ENCODE data around the gene CD226. TPM values are rescaled to one million over a fixed set of nuclear protein-coding genes. Genes with fewer than 3 reads are reported as not detected.
"Not testable (repeated sequence)": the region's sequence is repeated elsewhere in the genome, so short reads cannot be mapped to it uniquely, and the experiment has no call there.

The CD226 gene
- total RNA-seq, 1 donor from 2014 or later = 0.82 TPM

DNA sequence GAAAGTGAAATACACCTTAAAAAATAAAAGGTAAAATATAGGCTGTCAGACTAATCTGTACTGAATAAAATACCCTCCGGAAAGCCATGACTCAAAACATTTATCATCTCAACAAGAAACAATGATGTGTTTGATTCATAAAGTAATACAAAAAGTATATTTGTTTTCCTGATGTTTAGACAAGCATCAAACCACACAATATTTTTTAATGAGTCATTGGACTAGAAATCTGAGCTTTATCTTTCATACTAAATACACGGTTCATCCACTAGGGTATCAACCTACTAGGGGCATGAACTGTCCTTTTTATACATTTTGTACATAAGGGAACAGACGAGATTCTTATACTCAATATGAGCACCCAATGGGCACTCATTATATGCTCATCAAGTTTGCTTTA, 31.3 kb downstream of the CD226 start:
- FAIRE-seq (no peak), DNase-seq (ENCODE audit: low spot score in 2 of 2) (no peak)

DNA sequence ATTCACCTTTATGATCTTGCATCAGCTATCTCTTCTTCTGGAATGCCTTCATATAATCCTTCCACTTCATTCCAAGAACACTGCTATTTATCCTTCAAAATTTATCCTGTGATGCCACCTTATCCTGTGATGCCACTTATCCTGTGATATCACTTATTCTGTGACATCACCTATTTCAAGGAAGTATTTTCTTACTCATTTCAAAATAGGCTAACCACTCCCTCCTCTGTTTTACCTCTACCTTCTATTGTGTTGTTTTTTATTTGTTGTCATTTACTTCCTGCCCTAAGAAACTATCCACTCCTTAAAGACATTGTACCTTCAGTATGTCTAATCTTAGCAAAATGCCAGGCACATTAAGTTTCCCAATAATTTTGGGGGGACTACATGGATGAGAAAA, 38.8 kb downstream of the CD226 start:
- DNase-seq (ENCODE audit: low spot score in 2 of 2) = no peak
- FAIRE-seq = no peak

DNA sequence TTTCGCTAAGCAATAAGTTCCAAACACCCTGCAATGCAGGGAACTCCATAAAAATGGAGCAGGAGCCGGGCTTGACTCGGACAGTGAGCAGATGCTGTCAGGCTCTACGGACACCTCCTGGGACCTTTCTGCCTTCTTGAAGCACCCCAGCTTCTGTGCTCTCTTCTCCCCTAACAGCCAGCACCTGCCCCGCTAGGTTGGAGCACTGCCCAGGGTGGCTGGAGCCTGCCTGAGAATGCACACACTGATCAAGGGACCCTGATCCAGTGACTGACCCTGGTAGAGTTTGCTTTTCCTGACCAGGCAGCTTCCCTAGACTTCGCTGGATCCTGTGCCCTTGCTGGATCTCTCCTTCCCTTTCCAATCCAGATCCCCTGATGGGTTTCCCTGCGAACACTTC, 40.9 kb downstream of the CD226 start:
- FAIRE-seq (no peak), DNase-seq (ENCODE audit: low spot score in 2 of 2) (no peak)

DNA sequence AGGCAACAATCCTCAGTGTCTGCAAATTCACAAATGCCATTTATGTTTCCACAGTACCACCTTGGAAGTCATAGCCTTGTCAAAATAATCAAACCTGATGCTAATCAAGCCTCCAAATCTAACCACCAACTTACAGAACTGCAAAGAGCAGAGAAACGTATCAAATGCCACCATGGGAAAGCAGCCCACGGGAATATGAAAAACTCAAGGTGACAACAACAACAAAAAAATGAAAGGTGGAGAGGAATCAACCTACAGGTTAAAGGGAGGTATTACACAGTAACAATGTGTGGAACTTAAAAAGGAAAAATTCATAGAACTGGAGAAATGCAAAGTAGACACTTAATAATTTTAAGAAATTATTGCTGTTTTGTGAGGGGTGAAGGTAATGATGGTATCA, 46.7 kb downstream of the CD226 start:
- FAIRE-seq = no peak
- DNase-seq (ENCODE audit: low spot score in 2 of 2) = no peak

DNA sequence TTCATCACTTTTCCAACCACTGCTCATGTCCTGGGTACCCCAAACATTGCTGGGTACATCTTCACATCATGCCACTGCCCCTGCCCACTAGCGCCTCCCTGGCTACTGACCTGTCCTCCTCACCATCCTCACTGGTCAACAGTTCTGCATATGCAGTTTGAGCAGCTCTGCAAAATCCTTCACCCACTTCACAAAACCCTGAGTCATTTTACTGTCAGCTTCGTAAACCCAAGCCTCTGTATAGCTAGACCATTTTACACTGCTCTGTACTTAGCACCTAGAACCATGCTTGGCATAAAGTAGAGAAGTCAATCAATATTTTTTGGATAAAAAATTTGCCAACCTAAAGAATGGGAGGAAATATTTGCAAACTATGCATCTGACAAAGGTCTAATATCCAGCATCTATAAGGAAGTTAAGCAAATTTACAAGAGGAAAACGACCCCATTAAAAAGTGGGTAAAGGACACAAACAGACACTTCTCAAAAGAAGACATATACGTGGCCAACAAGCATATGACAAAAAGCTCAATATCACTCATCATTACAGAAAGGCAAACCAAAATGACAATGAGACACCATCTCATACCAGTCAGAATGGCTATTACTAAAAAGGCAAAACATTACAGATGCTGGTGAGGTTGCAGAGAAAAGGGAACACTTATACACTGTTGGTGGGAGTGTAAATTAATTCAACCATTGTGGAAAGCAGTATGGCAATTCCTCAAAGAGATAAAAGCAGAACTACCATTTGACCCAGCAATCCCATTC, 48.3 kb downstream of the CD226 start:
- not testable (repeated sequence) for DNase-seq (ENCODE audit: low spot score in 2 of 2); FAIRE-seq

DNA sequence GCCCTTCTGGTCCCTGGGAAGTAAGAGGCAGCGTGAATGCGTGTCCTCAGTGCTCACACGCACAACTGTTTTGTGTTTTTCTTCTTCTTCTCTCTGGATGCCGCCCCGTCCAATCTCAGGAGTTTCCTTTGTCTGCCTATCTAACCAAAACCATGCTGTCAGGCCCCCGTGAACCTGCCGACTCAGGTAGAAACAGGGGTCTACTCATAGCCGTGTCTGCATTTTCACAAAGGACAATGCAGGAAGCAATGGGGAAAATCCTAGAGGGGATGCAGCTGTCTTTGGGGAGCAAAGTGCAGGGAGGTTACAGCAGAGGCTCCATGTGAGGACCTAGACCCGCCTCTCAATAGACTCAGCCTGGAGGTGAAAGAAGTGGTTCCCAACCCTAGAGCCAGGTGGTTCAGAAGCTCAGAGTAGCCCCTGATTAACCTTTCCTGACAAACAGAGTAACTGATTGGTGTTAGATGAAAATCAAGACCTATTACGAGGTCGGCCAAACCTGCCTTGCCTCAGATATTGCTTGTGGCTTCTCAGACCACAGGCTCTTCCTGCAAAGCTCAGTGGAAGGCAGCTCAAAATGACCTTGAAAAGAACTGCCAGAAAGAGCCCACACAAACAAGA, 49.3 kb downstream of the CD226 start:
- DNase-seq (ENCODE audit: low spot score in 2 of 2) = no peak
- no peak for FAIRE-seq

DNA sequence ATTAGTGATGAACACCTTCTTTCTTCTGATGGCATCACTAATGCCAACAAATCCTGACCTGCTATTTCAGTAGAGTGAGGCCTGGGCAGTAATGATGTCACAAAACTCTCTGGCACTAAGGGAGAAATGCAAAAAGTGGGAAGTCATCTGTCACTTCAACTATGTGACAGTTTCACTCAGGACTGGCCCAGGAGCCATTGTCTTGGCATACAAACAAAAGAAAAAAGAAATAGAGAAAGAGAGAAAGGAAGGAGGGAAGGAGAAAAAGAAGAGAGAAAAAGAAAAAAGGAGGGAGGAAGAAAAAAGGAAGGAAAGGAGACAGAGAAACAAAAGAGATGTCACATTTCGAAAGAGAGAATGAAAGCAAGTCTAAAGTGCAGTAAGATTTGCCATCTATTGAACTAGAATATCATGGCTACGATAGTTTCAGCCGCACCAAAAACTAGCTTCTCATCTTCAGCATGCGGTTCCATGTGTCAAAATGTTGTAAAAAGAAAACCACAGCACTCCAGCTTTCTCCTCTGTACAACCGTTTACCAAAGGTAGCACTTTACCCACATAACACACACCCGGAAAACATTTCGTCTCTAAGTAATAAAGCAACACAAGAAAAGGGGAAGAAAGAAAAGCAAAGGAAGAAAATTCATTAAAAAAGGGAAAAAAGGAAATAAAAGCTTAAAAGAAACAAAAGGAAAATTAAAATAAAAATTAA, 50.1 kb downstream of the CD226 start:
- DNase-seq (ENCODE audit: low spot score in 2 of 2) (no peak), FAIRE-seq (no peak)

DNA sequence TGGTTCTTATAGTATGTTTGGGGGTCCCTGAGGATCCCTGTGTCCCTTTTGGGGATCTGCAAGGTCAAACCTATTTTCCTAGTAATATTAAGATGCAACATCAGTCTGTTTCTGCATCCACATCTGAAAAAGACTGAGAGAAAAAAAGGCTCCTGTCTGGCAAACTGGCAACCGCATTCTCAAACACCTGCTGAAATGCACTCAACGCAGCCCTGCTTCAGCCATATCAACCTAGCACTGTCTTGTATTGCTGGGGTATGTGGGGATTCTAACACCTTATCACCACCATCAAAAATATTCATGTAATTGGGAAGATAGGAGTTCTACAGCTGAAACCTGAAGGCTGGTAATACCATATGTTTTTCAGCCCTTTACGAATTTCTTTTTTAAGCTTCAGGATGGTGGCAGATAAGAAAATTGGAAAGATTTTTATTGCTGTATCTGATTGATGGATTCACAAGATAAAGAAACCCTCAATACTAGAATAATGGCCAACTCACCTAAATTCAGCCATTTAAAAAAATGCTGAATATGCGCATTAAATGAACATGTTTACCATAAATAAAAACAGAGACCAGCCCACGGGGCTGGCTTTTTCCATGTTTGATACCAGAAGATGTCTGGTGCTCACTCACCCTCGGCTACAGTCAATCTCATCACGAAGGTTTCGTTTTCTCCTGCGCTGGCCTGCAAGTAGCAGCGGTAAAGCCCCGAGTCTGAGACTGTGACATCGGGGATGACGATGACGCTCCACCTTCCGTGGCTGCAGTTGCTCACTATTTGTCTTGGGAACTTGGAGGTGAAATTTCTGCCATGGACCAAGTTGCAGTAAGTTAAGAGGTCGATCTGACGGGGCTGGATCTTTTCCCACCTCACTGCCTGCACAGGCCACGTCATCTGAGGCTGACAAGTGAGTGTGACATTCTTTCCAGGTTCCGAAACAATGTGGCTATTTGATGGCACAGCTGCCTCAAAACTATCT, 52.3 kb downstream of the CD226 start:
- FAIRE-seq (no peak), DNase-seq (ENCODE audit: low spot score in 2 of 2) (no peak)

DNA sequence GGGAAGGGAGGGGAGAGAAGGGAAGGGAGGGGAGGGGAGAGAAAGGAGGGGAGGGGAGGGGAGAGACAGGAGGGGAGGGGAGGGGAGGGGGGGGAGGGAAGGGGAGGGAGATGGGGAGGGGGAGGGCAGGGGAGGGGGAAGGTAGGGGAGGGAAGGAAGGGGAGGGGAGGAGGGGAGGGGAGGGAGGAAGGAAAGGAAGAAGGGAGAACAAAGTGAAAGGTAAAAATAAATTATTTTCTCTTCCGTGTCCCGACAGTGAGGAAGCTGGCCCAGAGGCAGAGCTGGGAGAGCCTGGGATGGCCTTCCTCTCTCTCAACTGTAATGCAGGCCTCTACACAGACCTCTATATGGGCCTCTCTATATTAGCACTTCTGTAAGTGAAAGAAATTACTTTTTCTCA, 53.2 kb downstream of the CD226 start:
- DNase-seq (ENCODE audit: low spot score in 2 of 2) (no peak), FAIRE-seq (no peak)

DNA sequence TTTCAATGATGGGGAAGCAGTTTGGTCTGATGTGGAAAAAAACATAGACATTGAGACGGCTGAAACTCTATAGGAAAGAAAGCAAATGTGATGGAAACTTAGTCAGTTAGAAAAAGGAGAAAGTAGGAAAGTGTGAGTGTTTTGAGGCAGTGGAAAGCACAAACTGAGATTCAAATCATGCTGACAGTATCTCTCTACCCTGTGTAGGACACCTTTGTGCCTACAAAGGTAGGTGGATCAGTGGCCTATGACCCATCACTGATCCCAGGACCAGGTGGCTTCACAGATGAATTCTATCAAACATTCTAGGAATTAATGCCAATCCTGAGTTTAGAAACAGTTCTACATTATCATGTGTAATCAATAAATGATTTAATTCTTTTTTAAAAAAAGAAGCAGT, 57.1 kb downstream of the CD226 start:
- DNase-seq (ENCODE audit: low spot score in 2 of 2) (no peak), FAIRE-seq (no peak)

DNA sequence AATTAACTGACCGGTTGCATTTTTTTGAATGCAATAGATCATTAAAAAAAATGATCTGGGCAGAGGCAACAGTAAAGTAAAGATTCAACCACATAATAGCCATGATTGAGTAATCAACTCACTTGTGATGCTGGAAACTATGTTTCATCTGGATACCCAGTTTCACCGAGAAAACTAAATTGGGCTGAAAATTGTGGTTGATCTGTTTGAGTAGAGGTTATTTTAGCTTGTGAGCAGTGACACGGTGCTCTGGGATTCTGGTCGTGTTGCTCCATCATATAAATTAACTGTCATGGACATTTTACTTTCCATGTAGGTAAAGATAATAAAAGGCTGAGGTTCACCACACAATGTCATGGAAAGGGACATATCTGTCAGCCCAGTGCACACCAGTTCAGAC, 58.7 kb downstream of the CD226 start:
- no peak for FAIRE-seq
- no peak for DNase-seq (ENCODE audit: low spot score in 2 of 2)

DNA sequence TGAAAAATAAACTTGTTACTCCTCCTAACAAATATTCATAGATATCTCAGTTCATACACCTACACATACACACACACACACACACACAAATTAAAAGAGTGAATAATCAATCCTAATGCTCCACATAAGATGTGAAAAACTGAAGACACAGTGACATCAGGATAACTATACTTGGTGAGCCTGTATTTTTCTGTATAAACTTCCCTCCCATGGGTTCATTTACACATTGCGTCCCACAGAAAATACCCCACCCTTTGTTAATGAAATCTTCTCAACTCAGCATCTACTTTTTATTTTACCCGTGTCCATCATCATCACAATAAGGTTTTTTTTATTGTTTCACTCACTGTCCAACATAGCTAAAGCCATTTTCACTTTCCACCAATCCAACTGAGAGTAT, 60.4 kb downstream of the CD226 start:
- FAIRE-seq = no peak
- no peak for DNase-seq (ENCODE audit: low spot score in 2 of 2)

DNA sequence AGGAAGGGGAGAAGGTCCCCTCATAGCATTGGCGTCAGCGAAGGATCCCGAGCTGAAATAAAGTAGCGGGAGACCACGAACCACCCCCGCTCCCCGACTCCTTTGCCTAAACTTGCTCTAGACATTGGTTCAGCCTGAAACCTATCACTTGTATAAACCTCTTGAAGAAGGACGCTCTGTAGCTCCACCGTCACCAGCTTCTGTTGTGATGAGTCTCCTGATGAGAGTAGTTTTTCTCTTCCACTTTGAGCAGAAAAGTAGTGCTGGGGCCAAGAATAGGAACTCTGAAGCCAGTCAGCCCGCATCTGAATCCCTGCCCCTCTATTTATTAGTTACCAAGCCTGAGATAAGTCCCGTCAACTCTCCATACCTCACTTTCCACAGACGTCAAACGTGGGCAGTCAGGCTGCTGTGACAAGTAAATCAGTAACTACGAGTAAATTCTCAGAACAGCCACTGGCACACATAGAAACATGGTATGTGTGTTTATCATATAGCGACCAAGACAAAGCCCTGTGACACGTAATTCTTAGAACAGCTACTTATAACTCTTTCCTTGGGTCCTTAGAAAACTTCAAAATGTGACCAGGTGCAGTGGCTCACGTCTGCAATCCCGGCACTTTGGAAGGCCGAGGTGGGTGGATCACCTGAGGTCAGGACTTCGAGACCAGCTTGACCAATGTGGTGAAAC, 61.7 kb downstream of the CD226 start:
- FAIRE-seq = no peak
- DNase-seq (ENCODE audit: low spot score in 2 of 2) = no peak

DNA sequence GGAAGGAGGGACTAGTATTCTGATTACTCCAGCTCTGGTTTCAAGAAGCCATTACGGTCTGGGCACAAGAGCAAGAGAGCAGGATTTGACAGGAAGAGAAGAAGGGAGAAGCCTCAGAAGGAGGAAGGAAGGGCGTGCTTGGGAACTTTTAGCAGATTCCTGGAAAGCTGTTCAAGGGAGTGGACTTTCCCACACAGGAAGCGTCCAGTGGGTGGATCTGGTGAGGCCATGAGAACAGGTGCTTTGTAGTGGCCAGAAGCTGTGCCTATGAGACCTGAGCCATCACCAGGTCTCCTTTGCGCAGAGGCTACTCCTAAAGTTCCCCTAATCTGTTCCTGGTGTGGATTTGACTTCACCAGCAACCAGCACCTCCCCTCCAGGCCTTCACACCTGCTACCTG, 62.3 kb downstream of the CD226 start:
- FAIRE-seq (no peak), DNase-seq (ENCODE audit: low spot score in 2 of 2) (no peak)

DNA sequence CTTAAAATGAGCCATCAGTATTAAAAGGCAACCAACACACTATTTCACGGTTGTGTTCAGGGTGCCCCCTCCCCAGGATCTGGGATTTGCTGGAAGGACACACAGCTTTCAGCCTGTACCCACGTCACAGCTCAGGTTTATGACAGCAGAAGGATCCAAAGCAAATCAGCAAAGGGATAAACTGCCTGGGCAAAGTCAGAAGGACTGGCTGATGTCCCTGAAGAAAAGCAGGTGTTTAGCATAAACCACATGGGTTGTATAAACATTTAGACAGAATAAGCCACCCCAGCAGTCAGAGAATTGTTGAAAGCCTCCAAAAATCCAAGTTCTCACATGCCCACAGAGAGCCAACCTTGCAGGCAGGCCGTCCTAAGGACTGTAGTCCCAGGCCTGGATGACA, 63.9 kb downstream of the CD226 start:
- DNase-seq (ENCODE audit: low spot score in 2 of 2) = no peak
- FAIRE-seq = no peak

DNA sequence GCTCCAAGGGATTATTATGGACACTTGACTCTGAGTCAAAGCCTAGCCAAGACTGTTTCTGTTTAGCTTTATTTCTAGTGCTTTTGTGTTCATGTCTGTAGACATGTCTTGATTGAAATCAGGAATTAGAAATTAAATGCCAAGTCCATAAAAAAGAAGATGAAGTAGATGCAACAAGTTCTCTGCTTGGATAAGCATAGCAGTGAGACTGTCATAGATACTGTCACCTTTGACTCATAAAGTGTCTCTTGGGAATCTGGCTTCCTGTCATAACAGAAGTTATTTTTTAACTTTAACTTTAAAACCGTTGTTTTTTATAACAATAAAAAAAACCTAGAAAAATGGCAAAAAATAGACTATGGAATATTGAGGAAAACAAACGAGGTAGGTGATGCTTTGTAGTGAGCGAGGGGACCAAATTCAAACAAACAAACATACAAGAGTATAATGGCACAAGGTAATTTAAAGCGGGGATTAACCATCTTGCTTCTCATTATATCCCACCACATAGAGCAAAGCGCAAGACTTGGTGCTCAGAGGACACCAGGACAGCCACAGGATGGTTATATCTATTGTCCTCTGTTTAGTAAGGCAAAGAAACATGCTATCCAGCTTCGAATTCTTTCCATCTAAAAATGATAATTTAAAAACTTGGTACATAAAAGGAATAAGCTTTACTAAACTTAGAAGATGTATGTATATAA, 64.6 kb downstream of the CD226 start:
- FAIRE-seq = no peak
- DNase-seq (ENCODE audit: low spot score in 2 of 2) = no peak

DNA sequence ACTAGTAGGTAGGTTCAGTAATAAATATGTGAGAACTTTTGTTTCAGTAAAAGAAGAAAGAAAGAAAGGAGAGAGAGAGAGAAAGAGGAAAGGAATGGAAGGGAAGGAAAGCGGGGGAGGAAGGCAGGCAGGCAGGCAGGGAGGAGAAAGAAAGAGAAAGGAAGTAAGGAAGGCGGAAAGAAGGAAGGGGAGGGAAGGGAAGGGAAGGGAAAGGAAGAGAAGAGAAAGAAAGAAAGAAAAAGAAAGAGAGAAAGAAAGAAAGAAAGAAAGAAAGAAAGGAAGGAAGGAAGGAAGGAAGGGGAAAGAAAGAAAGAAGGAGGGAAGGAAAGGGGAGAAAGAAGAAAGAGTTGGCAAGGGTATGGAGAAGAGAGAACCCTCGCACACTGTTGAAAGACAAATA, 67.6 kb downstream of the CD226 start:
- FAIRE-seq (no peak), DNase-seq (ENCODE audit: low spot score in 2 of 2) (no peak)

DNA sequence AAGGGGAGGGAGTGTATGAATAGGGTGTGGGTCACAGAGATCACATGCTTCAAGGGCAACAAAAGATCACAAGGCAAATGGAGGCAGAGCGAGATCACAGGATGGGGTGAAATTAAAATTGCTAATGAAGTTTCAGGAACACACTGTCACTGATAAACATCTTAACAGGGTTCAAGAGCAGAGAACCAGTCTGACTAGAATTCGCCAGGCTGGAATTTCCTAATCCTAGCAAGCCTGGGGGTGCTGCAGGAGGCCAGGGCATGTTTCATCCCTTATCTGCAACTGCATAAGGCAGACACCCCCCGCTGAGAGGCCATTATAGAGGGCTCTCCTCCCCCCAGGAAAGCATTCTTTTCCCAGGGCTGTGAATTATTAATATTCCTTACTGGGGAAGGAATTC, 68.6 kb downstream of the CD226 start:
- DNase-seq (ENCODE audit: low spot score in 2 of 2) = not testable (repeated sequence)

DNA sequence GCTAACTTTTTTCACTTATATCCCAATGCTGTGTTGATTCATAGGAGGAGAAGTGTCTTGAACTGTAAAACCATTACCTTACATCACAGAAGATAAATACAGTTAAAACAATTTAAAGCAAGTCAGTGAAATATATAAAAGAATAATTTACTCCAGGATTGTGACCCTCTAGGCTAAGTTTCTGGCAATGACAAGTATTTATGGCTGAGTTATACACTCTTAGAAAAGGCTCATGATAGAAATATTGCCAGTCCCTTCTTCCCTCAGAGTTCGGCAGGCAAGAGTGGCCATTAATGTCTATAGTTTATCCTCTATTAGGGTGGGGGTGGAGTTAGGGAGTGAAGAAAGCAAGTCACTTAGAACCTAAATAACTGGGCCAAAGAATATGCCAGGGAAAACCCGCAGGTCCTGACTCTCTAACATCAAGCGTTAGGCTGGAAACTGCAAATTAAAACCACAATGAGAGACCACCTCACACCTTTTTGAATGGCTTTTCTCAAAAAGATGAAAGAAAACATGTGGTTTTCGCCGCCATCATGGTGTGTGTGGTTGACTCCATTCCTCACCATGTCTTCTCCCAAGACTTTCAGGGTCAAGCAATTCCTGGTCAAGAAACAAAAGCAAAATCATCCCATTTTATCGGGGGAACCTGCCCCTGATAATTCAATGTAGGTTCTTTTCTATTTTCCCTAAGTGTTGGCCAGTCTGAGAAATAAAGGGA, 69.3 kb downstream of the CD226 start:
- no peak for FAIRE-seq
- no peak for DNase-seq (ENCODE audit: low spot score in 2 of 2)

More for the DNA sequence above, 68.6 kb downstream of the CD226 start:
- not testable (repeated sequence) for FAIRE-seq
